ENCODE results near the gene GAS6.

GRCh38 chr13:113812178-113813040 lies 51.5 kb downstream of the GAS6 start:
- TF ChIP-seq EZH2phosphoT487 (IDR thresholded peaks at IDR 0.05; ENCODE audit: insufficient read depth, low read depth), result no peak
- TF ChIP-seq EZH2 (IDR thresholded peaks at IDR 0.05; ENCODE audit: insufficient read depth, poor library complexity, severe bottlenecking), result no peak

Measured in GM23248 (cell line).